Measurements from ENCODE around the gene GNPTG. TPM values are rescaled to one million over a fixed set of nuclear protein-coding genes. Genes with fewer than 3 reads are reported as not detected.
"Not testable (repeated sequence)": the region's sequence is repeated elsewhere in the genome, so short reads cannot be mapped to it uniquely, and the experiment has no call there.

The GNPTG gene
- polyA plus RNA-seq, 3 donors: 68.7 to 72.9 (median 72.4) TPM

DNA sequence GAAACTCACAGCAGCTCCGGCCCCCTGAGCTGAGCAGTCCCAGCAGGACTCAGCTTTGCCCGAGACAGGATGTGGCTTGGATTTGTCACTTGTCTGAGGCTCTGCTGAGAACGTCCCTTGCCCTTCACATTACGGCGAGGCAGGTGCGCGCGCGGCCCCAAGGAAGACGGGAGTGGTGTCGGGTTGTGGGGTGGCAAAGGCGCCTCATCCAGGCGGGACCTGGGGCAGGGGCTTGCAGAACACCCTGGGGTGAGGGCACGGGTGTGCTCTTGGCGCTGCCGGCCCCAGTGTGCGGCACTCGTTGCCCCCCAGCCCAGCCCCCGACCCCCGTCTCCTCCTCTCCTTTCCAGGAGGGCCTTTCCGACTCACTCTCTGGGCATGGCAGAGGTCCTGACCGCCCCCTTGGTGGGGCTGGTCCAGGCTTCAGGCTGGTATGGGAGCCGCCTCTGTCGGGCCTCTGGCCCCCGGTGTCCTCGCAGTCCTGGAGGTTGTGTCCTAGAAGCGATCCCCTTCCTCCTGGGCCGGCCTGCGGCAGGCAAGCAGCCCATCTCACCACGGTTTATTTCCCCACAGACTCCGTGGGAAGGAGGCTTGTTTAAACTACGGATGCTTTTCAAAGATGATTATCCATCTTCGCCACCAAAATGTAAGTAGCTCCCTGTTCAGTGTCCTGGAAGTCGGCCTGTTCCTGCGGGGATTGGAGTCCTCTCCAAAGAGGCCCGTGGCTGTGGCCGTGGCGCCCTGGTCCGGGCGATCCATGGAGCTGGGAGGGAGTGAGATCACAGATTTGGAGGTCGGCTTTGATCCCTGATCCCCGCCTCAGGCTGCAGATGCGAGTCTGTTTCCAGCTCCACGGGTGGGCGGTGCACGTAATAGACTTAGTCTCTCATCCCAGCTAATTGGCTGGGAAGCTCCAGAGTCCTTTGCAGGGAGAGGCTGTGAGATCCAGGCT, 36.4 kb upstream of the GNPTG start:
- no peak for DNase-seq

DNA sequence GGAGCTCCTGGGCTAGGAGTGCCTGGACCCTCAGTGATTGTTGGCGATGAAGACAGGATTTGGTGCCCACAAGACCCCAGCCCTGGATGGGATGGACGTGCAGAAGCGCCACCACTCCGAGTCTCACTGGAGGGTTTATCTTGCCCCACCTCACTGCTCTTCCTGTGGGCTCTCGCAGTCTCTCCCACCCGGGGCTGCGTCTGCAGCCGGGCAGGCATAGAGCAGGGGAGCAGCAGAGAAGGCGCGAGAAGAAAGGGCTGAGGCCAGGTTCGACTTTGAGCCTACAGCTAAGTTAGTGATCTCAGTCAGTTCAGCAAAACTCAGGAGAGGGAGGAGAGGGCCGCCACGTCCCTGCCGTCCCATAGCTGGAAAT, 35.7 kb upstream of the GNPTG start:
- DNase-seq: no peak

DNA sequence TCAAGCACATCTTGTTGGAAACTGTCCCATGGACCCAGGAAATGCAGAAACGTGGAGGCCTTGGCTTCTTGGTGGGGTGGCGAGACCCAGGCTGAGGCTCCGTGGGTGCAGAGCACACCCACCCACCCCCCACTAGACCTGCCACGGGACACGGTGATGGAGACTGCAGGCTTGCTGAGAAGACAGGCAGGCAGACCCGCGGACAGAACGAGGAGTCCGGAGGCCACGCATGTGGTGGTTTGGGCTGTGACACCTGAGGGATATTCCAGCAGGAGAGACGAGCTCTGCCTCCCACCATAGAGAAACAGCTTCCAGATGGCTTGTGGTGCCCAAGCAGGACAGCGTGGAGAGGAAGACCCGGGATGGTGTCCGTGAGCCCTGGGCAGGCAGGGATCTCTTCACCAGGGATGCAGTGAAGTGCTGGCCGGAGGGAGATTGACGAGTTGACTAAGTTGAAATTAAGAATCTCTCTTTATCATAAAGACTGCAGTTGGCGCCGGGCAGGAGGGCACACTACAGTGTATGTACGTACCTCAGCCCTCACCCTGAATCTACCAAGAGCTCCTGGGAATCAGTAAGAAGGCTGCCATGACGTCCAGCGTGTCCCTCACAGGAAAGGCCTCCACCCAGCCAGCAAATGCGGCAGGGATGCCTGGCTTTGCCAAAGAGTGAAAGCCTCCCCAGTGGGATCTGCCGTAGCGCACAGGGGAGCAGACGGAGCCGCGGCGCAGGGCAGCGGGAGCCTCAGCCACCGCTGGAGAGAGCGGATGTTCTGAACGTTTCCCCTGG, 34.1 kb upstream of the GNPTG start:
- no peak for DNase-seq

DNA sequence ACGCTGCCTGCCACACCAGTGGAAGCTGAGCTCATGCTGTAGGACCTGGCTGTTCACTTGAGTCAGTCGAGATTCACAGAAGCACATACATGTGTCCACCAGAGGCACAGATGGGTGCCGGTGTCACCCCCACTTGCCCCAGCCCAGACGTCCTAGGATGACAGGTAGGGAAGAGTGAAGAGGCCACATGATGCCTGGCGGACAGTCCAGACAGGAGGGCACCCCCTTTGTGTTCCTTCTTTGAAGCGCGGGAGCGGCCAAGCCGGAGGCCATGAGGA, 33.5 kb upstream of the GNPTG start:
- no peak for DNase-seq

DNA sequence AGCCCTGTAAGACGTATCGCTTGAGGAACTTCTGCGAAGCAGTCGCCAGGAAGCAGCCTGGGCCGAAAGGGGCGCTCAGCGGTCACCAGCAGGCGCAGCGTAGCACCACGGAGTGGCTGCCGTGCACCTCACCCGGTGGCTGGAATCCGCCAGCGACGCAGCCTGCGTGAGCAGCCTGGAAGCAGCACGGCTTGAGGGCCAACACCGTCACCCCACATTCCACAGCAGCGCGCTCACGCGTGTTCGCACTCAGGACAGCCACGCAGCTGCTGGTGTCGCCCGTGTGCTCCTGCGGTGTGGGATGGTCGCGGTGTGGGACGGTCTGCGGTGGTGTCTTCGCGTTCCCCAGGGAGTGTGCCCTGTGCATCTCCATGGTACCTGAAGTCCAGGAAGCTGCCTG, 32.7 kb upstream of the GNPTG start:
- DNase-seq: no peak

DNA sequence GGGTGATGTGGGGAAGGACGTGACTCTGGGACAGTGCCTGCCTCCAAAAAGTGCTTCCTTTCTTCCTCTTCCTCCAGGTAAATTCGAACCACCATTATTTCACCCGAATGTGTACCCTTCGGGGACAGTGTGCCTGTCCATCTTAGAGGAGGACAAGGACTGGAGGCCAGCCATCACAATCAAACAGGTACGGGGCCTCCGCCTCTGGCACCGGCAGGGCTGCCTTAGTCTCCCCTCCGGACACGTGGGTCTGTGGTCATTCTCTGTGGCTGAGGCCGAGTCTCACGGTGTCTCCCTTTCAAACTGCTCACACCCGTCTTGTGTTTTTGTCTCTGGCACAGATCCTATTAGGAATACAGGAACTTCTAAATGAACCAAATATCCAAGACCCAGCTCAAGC, 31.6 kb upstream of the GNPTG start:
- no peak for DNase-seq

DNA sequence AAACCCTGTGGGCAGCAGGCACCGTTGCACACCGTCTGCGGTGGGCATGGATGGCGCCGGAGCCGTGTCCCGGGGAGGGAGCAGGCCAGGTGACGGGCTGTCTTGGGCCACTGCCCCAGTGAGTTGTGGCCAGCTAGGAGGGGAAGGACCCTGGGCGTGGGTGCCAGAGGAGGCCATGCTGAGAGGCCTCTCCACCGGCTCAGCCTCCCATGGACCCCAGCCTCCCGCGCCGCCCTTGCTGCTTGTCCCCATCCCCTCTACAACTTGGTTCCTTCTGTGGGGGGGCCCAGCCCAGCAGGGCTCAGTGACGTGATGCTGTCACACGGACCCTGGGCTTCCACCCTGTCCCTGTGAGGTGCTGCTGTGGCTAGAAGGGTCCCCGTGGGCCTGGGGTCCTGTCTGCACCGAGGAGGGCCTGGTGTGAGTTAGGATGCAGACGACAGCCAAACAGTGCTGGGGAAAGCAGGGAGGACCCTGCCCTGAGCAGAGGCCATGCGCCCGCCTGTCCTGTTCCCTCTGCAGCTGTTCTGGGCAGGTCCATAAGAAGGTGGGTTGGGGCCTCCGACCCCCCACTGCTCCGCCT, 31.0 kb upstream of the GNPTG start:
- no peak for DNase-seq

DNA sequence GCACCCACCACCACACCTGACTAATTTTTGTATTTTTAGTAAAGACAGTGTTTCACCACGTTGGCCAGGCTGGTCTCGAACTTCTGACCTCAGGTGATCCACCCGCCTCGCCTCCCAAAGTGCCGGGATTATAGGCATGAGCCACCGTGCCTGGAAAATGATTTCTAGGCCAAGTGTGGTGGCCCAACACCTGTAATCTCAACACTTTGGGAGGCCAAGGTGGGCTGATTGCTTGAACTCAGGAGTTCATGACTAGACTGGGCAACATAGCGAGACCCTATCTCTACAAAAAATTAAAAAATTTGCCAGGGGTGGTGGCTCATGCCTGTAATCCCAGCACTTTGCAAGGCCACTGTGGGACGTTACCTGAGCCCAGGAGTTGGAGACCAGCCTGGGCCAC, 29.3 kb upstream of the GNPTG start:
- DNase-seq: no peak

DNA sequence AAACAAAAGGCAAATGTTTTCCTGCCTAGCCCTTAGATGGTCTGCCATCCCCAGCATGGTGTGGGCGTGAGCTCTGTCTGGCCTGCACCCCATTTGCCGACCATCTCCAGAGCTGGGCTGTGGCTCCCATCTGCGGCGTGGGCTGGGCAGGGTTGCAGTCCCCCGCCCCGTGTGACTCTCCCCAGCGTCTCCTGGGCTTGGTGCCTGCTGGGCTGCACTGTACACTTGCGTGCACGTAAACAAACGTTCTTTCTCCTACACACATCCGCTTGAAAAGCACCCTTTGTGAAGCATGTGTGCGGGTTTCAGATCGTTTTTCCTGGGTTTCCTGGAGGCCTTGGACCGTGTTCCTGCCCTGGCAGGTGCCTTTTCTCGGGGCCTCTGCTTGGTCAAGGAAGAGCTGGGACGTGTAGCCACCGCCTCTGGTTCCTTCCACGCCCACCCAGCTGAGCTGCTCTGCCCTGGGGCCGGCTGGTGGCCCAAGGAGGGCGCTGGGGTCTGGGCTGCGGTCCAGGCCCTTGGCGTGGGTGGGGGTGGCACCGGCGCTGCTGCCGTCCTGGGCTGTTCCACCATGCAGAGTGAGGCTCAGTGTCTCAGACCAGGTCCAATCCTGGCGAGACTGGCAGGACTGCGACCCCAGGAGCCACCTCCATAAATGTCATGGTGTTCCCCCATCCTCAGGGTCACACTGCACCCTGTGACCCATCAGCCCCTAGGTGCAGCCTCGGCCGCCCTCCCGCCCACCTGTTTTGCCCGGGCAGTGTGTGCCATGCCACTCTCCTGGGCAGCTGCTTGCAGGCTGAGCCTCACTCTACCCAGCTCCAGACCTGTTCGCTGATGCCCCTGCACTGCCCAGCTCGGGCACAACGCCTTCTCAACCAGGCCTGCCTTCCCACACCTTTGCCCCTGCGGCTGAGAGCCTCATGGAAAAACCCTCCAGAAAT, 28.2 kb upstream of the GNPTG start:
- no peak for DNase-seq

DNA sequence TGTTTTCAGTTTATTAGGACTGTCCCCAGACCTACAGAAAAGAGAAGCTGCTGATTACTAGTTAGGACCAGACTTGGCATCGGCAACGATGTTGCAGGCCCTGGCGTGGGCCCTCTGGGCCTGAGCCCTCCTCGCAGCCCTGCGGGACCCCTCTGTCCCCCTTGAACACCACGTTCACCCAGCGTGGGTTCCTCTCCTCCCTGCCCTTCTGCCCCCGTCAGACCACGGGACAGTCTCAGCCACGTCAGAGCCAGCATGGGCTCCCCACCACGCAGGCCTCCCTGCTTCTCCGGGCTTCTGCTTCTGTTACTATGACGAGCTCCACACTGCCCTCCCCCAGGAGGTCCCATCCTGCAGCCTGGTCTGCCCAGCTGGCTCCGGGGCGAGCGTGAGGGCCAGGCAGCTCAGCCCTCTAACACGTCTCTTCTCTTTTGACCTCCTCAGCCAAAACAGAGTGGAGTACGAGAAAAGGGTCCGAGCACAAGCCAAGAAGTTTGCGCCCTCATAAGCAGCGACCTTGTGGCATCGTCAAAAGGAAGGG, 27.4 kb upstream of the GNPTG start:
- no peak for DNase-seq

DNA sequence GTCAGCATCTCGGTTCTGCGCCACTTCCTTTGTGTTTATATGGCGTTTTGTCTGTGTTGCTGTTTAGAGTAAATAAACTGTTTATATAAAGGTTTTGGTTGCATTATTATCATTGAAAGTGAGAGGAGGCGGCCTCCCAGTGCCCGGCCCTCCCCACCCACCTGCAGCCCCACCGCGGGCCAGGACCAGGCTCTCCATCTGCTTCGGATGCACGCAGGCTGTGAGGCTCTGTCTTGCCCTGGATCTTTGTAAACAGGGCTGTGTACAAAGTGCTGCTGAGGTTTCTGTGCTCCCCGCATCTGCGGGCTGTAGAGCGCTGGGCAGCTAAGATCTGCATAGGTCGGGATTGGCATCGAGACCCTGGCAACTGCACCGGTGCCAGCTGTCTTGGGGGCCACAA, 26.5 kb upstream of the GNPTG start:
- no peak for DNase-seq

DNA sequence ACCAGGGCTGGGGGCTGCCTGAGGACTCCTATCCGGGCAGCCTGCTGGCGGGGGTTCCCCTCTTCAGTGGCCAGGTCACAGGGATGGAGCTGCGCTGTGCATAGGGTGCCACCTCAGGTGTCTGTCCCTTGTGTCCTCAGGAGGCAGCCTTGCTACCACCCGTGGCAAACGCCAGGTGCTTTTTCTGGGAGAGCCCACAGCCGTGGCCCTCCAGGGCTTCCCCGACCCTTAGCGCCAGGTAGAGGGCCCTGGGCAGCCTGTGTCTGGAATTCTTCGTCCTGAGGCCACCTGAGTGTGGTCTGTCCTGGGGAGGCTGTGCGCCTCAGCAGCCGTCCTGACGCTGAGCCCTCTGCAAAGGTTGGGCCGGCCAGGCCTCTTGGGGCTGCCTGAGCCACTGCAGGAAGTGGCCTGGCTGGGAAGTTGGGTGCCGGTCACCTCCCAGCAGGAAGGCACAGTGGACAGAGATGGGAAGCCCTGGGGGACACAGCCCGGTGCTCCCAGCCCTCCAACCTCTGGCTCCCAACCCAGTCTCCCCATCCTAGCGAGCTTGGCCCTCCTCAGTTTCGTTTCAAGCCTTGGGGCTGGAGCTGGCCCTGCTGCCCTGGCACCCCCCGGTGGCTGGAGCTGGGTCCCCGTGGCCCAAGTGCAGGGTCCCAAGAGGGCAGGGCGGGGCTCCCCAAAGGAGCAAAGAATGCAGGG, 25.9 kb upstream of the GNPTG start:
- no peak for DNase-seq

DNA sequence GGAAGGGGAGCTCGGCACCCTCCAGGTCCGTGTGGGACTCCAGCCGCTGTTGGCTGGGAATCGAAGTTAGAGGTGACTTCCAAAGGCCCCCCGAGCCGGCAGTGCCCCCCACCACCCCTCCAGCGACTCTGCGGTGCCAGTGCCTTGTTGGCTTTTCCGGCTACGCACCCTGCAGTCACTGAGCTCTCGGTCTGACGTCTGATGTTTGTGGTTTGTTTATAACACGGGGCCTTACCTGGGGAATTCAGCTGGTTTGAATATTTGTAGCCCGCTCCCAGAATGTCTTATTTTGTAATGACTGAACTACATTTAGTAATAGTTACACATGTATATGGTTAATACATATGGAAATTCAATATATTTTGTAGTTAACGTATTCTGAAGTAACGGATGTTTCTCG, 25.3 kb upstream of the GNPTG start:
- DNase-seq: no peak

DNA sequence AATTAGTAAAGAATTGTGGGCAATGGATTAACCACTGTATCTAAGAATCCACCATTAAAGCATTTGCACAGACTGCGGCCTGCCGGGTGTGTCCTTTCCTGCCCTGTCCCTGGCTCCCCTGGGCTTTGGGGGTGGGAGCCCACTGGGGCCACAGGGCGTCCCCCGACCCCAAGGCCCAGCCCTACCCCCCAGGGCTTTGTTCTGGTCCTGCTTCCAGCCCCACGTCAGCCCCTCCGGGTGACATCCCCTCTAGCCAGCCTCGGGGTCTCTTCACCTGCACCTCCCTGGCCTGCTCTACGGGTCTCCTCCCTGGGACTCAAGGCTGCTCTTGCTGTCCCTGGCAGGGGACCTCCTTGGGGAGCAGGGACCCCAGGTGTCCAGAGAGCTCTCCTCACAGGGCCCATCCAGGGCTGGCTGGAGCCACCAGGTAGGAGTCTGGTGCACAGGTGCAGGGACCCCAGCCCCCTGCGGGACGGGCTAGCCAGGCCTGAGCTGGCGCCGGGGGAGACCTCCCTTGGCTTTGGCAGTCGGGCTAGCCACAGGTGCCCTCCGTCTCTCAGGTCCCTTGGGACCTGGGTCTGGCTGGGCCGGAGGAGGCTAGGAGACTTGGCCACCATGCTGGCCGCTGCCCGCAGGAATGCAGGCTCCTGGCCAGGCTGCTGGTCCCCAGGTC, 24.6 kb upstream of the GNPTG start:
- DNase-seq: no peak

DNA sequence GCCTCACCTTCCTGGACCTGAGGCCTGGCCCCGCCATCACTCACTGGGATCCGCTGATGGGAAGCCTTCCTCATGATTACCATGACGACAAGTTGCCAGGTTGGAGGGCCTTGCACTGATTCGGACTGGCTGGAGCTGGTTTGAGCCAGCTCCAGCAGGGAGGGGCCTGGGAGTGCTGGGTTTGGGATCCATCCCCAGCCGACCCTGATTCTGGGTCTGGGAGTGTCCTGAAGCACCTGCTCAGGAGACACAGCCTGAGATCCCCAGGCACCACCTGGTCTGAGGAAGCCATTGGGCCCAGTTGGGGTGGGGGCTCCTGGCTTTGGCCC, 24.1 kb upstream of the GNPTG start:
- no peak for DNase-seq

DNA sequence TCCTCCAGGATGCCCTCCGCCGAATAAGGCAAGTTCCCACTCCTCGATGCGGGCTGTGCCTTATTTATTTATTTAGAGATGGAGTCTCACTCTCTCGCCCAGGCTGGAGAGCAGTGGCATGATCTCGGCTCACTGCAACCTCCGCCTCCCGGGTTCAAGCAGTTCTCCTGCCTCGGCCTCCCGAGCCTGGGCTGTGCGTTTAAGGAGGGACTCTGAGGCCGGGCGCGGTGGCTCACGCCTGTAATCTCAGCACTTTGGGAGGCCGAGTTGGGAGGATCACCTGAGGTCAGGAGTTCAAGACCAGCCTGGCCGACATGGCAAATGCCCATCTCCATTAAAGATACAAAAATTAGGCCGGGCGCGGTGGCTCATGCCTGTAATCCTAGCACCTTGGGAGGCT, 23.6 kb upstream of the GNPTG start:
- DNase-seq: not testable (repeated sequence)

DNA sequence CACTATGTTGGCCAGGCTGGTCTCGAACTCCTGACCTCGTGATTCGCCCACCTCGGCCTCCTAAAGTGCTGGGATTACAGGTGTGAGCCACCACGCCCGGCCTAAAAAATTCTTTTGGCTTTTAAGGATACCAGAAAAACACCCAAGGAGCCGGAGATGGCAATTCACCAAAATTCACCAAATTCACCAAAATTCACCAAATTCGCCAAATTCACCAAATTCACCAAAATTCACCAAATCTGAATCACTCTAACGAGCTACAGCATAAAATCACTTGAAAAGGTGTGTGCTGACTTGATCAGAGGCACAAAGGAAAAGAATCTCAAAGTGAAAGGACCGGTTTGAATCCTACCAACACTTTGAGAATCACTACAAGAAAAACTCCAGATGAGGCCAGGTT, 22.8 kb upstream of the GNPTG start:
- DNase-seq: not testable (repeated sequence)

DNA sequence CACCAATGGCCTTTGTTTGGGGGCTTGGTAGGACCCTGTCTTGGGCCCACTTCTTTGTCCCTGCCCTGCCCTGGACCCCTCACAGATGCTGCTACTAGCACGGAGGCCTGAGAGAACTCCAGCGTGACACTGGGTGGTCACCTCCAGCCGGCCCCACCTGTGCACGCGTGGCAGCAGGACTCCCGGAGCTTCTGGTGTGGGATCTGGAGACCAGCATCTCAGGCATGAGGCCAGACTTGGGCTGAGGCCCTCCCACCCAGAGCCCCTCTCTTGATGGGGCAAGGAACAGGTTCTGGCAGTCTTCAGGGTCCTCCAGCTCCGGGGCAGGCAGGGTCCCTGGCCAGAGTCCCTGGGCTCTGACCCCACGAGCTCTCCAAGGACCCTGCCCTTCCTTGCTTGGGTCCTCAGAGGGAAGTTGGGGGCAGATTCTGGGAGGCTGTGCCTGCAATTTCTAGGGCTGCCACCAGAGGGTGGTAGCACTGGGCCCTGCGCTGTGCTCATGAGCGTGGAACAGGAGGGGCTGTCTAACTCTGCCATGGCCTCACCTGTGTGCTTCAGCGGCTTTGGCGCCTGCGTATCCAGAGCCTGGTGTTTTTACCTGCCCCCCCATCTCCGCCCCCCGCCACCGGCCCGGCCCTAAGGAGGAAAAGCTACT, 21.3 kb upstream of the GNPTG start:
- DNase-seq: no peak

DNA sequence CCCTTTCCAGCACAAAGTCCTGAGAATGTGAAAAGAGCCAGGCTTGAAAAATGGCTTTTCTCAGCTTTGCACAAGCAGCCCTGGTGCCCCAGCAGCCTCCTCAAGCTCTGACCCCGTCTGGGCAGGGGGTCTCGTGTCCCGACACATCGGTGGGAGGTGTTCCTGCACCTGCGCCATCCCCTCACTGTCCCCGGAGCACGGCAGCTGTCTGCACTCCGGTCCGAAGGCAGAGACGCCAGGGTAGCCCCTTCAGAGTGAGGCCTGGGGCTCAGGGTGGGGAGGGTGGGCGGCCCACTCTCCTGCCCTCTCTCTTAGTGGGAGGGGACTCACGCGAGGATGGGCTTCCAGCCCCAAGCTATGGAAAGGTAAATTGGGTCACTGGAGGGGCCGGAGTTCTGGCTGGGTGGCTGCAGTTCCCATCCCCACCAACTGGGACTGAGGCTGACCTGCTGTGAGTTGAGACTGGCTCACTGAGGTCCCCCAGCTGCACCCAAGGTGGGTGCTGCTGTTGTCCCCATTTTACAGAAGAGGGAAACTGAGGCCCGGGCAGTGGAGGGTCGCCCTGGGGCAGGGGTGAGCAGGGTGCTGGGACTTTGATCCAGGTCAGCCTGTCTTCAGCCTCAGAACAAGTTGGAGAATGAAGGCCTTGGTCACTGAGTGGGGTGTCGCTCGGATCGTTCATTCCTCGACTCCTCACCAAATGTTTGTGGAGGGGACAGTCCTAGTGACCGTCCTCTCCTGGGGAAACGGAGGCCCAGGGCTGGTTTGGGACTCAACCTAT, 20.6 kb upstream of the GNPTG start:
- DNase-seq: no peak

Data from renal pelvis (tissue), 4 donors.